Amniotic epithelial cell (primary cell): Measurements from ENCODE around the gene TBL1XR1.

Experiments used
- DNase-seq: peaks from one replicate; pipeline ENCODE4 v3.0.0-alpha.2; 2010; ENCODE audit warnings: low read depth

TBL1XR1 gene

GRCh38 chr3:177107461-177108239 lies 89.6 kb downstream of the TBL1XR1 start:
- no peak for DNase-seq

GRCh38 chr3:177106594-177106993 lies 90.7 kb downstream of the TBL1XR1 start:
- no peak for DNase-seq

GRCh38 chr3:177106184-177106583 lies 91.1 kb downstream of the TBL1XR1 start:
- no peak for DNase-seq

DNA sequence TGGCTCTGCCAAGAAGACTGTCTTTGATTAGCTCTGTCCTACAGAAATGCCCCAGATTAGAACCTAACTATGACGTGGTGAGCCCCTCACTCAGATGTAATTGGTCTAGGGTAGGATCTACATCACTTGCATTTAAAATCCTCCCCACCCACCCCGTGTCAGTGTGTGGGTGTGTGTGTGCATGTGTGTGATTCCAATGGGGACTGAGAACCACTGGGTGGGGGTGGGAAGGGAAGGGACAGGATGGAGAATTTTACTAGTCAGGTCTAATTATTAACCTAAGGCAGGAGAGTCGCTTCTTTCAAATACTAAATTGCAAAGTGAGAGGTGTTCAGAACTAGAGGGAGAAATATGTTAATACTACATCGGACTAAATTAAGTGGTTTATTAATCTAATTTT lies 91.7 kb downstream of the TBL1XR1 start:
- DNase-seq: no peak

DNA sequence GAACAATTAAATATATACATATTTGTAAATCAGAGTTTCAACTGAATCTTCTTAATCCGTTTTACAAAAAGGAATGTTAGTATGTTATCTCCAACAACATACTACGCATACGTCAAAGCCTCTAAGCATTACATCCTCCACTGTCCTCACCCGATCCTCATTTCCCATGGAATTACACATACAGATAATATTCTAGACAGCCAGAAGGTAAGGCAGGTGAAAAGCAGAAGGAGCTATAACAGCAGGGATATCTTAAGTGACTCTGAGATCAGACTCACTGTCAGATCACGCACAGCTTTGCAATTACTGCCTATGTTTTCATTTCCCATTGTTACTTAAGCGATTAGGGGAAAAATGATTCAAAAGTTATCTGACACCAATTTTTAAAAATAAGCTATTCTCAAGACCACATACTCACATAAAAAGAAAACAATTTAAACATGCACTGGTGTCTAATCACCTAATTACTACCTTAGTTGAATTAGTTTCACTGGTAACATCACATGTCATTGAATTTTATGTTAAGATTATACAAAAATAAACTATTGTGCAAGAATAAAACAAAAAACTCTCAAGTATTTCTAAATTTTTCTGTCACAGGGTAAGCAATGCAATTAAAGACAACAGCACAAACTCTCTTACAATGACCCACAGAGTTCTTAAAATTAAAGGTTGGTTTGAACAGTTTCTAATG lies 92.8 kb downstream of the TBL1XR1 start:
- DNase-seq: peak; percentile 55

DNA sequence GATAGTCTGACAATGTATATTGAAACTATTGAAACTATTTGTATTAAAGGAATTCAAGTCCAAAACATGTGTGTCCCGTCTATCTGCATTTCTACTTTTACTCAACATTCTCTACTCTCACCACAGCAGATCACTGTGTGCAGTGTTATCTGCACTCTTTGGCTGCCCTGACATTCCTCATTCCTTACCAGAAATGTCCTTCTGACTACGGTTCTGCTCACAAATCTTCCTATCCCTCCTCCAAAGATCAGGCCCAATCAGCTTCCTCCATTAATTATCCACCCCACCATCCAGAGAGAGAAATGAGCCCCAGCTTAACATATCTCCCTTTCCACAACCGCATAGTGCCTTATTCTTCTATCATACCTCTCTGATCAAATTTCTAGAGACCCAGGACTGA lies 94.7 kb downstream of the TBL1XR1 start:
- peak; percentile 96 for DNase-seq

DNA sequence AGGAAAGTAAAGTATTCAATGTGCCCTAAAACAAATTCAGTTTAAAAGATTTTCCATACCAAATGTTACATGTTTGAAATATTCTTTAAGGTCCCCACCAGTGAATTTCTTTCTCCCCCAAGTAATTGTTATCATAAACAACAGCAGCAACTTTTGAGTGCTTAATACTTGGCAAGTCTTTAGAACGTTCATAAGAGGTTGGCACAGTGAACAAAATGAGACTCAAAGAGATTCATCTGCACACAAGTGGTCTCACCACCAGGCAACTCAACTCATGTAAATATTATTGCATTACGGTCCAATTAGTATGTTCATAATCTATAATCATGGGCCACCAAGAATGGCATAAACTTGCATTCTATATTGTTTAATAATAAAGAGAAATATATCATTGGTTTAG lies 98.7 kb downstream of the TBL1XR1 start:
- DNase-seq: no peak

GRCh38 chr3:177096615-177097014 lies 100.7 kb downstream of the TBL1XR1 start:
- no peak for DNase-seq

- no peak for DNase-seq
Observed at GRCh38 chr3:177093966-177094365, 103.3 kb downstream of the TBL1XR1 start.

DNA sequence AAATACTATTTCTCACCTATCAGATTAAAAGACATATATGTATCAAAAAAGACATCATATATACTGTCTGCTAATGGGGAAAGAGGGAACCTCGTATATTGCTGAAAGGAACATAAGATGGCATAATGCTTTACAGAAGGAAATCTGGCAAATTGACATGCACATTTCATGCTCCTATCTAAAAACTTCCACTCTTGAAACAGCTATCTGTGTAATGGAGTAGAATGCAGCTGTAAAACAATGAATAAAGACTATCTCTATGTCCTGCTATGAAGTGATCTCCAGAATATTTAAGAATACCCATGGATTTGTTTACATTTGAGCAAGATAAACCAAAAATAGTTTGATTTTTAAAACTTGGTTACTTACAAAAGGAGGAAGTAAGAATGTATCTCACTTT lies 107.4 kb downstream of the TBL1XR1 start:
- DNase-seq: no peak

DNA sequence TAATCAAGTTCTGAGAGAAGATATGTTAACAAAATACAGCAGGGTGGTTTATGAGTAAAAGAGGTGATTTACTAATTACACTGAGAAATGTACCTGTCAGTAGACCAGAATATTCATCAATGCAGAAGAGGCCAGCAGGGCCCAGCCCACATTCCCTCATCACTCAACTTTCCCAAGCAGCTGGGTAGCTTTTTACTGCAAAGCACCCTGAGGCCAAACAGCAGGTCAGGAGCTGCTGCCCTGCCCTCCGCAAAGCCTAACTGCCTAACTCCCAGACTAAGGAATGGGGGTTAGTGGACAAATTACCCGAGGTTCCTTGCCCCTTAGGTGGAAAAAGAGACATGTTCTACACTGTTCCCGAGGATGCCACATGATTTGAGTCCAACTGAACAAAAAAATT lies 108.2 kb downstream of the TBL1XR1 start:
- no peak for DNase-seq

DNA sequence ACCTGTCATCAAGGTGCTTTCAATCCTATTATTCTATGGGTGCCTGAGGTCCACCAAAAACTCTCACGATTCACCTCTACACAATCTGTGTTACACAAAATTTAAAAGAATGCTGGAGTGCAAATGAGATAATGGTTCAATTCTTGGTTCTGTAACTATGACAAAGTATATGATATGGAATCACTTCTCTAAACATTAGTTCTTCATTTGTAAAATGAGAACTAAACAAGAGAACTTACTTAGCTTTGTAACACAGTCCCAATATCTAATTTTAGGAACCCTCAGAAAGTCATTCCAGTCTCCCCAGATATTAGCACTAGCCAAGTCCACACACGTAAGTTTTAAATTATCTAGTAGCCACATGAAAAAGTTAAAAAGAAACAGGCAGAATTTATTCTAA lies 111.5 kb downstream of the TBL1XR1 start:
- DNase-seq: no peak

GRCh38 chr3:177084616-177085015 lies 112.7 kb downstream of the TBL1XR1 start:
- DNase-seq: no peak

DNA sequence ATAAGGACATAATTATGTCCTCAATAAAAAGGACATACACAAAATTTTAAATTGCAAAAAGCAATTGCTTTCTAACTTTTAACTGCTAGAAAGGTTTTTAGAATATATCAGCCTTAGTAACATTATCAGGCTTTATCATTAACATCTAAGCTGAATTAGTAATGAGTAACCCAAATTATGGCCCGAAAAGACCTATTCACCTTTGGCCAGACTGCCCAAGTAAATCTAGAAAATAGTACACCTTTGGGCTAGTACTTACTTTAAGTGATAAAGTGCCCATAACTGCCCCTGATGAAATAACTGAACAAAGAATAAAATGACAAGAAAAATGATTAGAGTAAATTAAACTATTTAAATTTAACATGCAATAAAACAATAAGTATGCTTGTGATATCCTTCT lies 117.2 kb downstream of the TBL1XR1 start:
- DNase-seq: no peak

DNA sequence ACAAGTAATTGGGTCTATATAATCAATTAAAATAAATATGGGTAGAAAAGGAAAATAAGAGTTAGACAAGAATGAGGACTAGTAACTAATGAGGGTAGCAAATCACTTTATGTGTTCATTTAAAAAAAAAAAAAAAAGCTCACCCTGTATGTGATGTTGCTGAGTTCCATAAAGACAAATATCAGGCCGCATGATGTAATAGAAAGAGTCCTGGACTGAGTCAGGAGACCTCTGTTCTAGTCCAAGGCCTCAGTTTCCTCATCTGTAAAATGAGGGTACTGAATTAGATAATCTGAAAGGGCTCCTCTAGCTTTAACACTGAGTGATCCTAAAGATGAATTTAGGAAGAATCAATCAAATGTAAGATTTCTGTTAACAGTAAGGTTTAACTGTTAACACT lies 117.6 kb downstream of the TBL1XR1 start:
- DNase-seq: no peak

- no peak for DNase-seq
Observed at GRCh38 chr3:177071496-177072156, 125.7 kb downstream of the TBL1XR1 start.

- peak; percentile 85 for DNase-seq
Observed at GRCh38 chr3:177069514-177070329, 127.6 kb downstream of the TBL1XR1 start.

DNA sequence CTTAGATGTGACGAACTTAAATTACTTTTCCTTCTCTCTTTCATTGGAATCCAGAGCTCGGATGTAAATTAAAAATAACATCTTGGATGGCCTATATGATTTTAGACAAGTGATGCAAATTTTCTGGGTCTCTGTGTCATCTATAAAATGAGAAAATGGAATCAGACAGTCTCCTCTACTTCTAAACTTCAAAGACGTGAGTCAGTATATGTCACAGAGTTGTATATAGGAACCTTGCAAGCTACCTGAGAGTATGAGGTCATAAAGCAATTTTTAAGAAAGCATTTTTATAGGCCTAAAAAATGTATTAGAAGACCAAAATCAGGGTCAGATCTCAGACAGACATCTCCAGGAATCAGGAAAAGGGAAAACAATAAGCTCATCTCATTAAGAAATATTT lies 128.3 kb downstream of the TBL1XR1 start:
- no peak for DNase-seq

GRCh38 chr3:177066068-177066467 lies 131.2 kb downstream of the TBL1XR1 start:
- DNase-seq: no peak

- DNase-seq: peak; percentile 40
Observed at GRCh38 chr3:177065285-177066033, 131.8 kb downstream of the TBL1XR1 start.

- peak; percentile 19 for DNase-seq
Observed at GRCh38 chr3:177062052-177062732, 135.1 kb downstream of the TBL1XR1 start.
